NCI-H82 treated with DMSO at 0.1 percent for 48 hours (cell line): Measurements from ENCODE around the gene CAPN5.

Experiments
- DNase-seq: peaks from one replicate; lab custom pipeline; 2025; ENCODE audit not compliant: unreplicated experiment; lab: John Stamatoyannopoulos, UW

Gene CAPN5

DNA sequence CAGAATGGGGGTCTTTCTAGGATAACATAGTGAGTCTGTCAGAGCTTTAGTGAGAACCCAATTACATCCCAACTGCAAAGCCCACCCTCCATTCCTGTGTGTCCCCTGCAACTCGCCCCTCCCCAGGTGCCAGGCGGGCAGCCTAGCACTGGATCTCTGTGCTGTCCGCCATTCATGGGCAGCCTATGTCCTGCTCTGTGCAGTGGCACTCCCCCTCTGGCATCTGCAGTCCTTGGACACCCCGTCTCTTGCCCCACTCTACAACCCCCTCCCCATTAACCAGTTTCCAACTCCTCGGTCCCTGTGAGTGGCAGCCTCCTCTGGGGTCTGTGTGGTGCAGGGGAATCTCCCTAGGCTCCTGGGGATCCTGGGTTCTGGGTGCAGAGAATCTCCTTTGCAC, 98.3 kb downstream of the CAPN5 start:
- no peak for DNase-seq

- no peak for DNase-seq
These were observed 99.2 kb downstream of the CAPN5 start for GRCh38 chr11:77166021-77166420.

DNA sequence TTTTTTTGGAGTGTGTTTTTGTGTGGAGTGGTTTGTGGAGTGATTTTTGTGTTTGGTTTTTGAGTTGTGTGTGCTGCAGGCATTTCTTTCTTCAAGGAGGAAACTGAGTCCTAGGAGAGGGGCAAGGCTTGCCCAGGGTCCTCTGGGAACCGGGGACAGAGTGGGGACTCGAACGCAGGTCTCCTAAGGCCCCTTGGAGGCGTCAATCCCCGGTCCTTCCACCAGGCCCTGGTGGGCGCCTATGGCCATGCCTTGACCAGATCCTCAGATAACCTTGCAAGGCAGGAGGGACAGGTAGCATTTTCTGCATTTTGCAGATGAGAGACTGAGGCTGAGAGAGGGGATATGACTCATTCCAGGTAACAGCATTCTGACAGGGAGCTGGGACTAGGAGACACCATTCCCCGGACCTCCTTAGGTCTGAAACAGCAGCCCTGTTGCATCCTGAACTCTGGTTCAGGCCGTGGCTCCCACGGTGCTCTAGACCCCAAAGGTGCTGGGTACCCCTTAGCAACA, 100.4 kb downstream of the CAPN5 start:
- no peak for DNase-seq

- no peak for DNase-seq
These were observed 101.0 kb downstream of the CAPN5 start for GRCh38 chr11:77167791-77168190.

GRCh38 chr11:77170107-77170506, 103.3 kb downstream of the CAPN5 start:
- no peak for DNase-seq

DNA sequence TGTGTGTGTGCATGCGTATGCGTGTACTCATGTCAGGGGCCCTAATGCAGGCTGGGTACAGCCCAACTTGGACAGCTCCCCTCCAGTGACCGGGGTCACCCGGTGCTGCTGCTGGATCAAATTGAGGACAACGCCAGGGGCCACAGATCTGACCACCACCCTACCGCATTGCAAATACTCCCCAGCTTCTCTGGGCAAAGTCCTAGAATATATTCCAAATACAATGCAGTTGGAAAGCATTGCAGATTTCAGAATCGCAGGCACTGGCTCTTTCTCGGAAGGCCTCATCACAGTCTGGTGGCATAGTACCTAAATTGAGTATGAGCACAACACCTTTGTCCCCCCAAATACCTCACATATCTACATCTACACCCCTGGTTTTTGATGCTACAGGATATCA, 104.5 kb downstream of the CAPN5 start:
- no peak for DNase-seq

DNA sequence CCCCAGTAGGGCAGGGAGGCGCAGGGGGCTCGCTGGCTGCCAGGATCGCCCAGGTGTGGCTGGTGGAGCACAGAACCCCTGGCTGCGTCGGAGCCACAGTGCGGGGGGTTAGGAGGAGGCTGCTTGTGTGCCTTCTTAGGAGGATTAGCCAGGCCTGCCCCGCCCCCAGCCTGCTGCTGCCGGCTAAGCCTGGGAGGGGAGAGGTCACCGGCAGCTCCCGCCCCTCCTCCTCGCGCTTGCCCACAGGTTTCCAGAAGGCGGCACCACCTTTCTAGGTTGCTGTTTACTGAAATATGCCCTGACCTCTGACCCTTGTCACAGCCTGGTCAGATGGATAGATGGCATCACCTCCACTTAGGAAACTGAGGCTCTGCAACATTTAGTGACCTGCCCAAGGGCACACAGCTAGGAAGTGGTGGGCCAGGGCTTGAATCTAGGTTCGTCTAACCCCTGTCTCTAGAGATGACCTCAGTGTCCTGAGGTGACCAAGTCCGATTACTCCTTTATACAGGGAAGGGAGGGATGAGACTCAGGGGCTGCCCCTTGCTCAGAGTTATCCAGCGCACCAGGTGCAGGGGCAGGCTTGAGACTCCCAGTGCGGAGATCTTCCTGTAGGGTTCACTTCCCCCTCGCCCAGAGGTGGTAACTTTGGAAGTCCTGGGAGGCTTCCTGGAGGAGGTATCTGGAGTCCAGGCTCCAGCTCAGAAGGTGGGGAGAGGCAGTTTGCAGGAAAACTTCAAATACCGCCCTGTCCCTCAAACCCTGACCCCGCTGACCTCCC, 105.3 kb downstream of the CAPN5 start:
- DNase-seq, result peak; percentile 58

GRCh38 chr11:77172666-77172982, 105.9 kb downstream of the CAPN5 start:
- DNase-seq, result no peak

- no peak for DNase-seq
These were observed 106.7 kb downstream of the CAPN5 start for GRCh38 chr11:77173494-77173893.

DNA sequence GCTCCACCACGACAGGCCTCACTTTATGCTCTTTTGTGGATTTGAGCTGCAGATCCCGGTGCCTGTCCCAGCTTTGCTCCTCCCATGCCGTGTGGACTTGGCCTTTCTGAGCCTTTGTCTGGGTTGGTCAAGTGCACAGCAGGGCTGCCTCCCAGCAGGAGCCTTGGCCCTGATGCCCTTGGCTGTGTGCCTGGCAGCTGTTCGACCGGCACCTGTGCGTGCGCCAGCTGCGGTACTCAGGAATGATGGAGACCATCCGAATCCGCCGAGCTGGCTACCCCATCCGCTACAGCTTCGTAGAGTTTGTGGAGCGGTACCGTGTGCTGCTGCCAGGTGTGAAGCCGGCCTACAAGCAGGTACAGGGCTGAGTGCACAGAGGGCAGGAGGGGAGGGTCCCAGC, 107.8 kb downstream of the CAPN5 start:
- DNase-seq, result no peak

DNA sequence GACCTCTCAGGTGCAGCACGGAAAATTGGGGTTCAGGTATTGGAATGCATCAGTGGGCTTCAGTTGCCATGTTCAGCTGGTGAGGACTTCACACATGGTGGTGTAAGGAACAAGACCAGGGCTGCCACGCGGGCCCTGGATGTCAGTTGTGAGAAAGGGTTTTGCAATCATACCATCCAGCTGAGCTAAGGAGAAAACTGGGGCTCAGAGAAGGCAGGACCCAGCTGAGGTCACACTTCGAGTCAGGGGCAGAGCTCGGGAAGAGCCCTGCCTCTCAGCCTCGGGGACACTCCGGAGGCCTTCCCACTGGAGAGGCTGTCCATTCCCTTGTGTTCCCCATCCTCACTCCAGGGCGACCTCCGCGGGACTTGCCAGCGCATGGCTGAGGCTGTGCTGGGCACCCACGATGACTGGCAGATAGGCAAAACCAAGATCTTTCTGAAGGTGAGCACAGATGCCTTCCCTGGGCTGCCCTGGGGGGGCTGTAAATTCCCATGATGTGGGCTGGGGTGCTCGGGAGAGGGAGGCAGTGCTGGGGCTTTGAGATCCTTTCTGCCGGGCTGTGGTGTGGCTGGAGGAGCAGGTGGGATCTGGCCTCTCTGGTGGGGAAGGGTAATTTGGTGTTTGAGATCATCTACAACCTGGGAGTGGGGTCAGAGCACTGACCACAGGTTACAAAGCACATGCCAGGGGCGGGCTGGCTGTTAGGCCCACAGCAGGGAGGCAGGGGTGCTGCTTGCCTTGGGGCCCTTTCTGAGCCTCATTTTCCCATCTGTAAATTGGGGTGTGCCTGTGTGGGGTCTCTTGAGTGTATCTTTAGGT, 108.5 kb downstream of the CAPN5 start:
- DNase-seq, result no peak
